Transverse colon (tissue), 4 donors: Measurements from ENCODE around the gene RSPH4A. TPM values are rescaled to one million over a fixed set of nuclear protein-coding genes. Genes with fewer than 3 reads are reported as not detected.
A peak's percentile ranks its signal among the peaks of the same experiment; 100 is the strongest.

Experiments
- DNase-seq: peaks from one replicate; pipeline ENCODE4 v3.0.0-alpha.2; 2019
- H3K27ac ChIP-seq, 4 donors: fragments of 200-600 bp; sonication (generic); 2 replicates each; pipeline ENCODE4 v1.5.1; 2016 to 2018; ENCODE audit warnings: inconsistent platforms in 4 of 4
- H3K27me3 ChIP-seq: fragments of 200-600 bp; sonication (generic); 2 replicates; pipeline ENCODE4 v1.5.1; 2017; ENCODE audit warnings: inconsistent platforms
- H3K36me3 ChIP-seq, 4 donors: fragments of 200-600 bp; sonication (generic); 2 replicates each; pipeline ENCODE4 v1.5.1; 2017 to 2019; ENCODE audit warnings: inconsistent platforms in 4 of 4
- H3K4me1 ChIP-seq, 4 donors: fragments of 200-600 bp; sonication (generic); 2 replicates each; pipeline ENCODE4 v1.5.1; 2017 to 2020; ENCODE audit warnings: inconsistent platforms in 4 of 4
- H3K4me3 ChIP-seq, 4 donors: fragments of 200-600 bp; sonication (generic); 1 replicate in 1 of 4; 2 replicates in 3 of 4; pipeline versions ENCODE4 v1.5.1 to v1.6.1; 2017 to 2019; ENCODE audit warnings: inconsistent platforms in 4 of 4
- H3K9me3 ChIP-seq, 2 donors: fragments of 200-600 bp; sonication (generic); 2 replicates each; pipeline ENCODE4 v1.5.1; 2017 to 2019; ENCODE audit warnings: inconsistent platforms in 2 of 2
- EP300 ChIP-seq: sonication (generic); formaldehyde crosslinking; IDR thresholded peaks from one replicate; pipeline ENCODE4 v1.6.1; 2017; ENCODE audit warnings: antibody characterized with exemption, low read depth
- POLR2A ChIP-seq: fragments of 450-650 bp; IDR thresholded peaks from one replicate; pipeline ENCODE4 v1.6.1; 2016; ENCODE audit warnings: antibody characterized with exemption, mild to moderate bottlenecking, moderate library complexity
- POLR2AphosphoS5 ChIP-seq, 3 donors: sonication (generic); formaldehyde crosslinking; IDR thresholded peaks; one replicate each; pipeline ENCODE4 v1.6.1; 2016; ENCODE audit warnings: antibody characterized with exemption in 3 of 3
- WGBS, 2 donors: methylation state at CpG; one replicate each; pipeline ENCODE4 v1.1.5; 2018; ENCODE audit warnings: low coverage in 1 of 2; 5-methylcytosine and 5-hydroxymethylcytosine counted together
- in situ Hi-C, 4 donors: fragments of 200-750 bp; cut with MboI; loops; one replicate each; pipeline versions ENCODE4 v1.15.0 to v1.15.1; 2017; ENCODE audit warnings: low sequenced_read_pairs in 3 of 4, low pct_ligation_motif_present in 1 of 4, low pct_unique_long_range_greater_than_20kb in 1 of 4
- intact Hi-C: fragments of 100-400 bp; cut with DNase I; formaldehyde crosslinking; loops from one replicate; pipeline ENCODE4 v1.15.1; 2023; ENCODE audit warnings: low total_unique reads
- total RNA-seq, 4 donors: library from RNA; depleted of rRNA; stranded (reverse); fragments of >200 nt; gene quantifications; one replicate each; pipeline ENCODE4 v1.1.0, GENCODE V29; 2016
- TF ChIP-seq, protein P1 (sequence below), 5 experiments: fragments of 200-600 bp in 3 of 5; fragments of 450-650 bp in 2 of 5; sonication (generic) in 3 of 5; IDR thresholded peaks; 1 replicate in 2 of 5; 2 replicates in 3 of 5; pipeline ENCODE4 v1.5.1; 2016 to 2017; ENCODE audit warnings: antibody characterized with exemption in 5 of 5, inconsistent platforms in 3 of 5, mild to moderate bottlenecking in 2 of 5, moderate library complexity in 1 of 5

The RSPH4A gene
- total RNA-seq, 4 donors from 2014 or later = 0.32 to 0.55 TPM; not detected in 2

DNA sequence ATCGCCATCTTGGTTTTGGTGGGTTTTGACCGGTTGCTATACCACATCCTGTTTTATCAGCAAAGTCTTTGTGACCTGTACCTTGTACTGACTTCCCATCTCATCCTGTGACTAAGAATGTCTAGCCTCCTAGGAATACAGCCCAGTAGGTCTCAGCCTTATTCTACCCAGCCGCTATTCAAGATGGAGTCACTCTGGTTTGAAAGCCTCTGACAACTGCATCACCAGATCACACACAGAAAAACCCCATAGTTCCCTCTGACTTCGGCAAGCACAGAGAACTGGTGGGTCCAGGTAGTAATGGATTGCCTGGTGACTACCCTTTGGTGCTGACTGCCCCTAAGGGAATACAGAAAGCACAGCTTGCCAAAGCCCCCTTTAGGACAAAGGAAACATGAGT, 10.3 kb upstream of the RSPH4A start:
- 94 to 100% methylated on average over 2 to 4 of the region's 4 CpGs for whole genome bisulfite sequencing, 2 donors
- no peaks in the 10 kb centered on the region for H3K27me3 ChIP-seq
- intact Hi-C loops (no loop called here), in situ Hi-C loops (no loop called here)
- DNase-seq = no peak
- no peaks in the 10 kb centered on the region for H3K36me3 ChIP-seq
- H3K4me1 ChIP-seq = no peaks in the 10 kb centered on the region
- no peaks in the 10 kb centered on the region for H3K9me3 ChIP-seq
- TF ChIP-seq POLR2AphosphoS5 (IDR thresholded peaks at IDR 0.05) (no peak), EP300 (no peak), POLR2A (no peak)
- TF ChIP-seq, protein P1, sequence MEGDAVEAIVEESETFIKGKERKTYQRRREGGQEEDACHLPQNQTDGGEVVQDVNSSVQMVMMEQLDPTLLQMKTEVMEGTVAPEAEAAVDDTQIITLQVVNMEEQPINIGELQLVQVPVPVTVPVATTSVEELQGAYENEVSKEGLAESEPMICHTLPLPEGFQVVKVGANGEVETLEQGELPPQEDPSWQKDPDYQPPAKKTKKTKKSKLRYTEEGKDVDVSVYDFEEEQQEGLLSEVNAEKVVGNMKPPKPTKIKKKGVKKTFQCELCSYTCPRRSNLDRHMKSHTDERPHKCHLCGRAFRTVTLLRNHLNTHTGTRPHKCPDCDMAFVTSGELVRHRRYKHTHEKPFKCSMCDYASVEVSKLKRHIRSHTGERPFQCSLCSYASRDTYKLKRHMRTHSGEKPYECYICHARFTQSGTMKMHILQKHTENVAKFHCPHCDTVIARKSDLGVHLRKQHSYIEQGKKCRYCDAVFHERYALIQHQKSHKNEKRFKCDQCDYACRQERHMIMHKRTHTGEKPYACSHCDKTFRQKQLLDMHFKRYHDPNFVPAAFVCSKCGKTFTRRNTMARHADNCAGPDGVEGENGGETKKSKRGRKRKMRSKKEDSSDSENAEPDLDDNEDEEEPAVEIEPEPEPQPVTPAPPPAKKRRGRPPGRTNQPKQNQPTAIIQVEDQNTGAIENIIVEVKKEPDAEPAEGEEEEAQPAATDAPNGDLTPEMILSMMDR (IDR thresholded peaks at IDR 0.05) = no peak
- no peak overlapping the region for H3K27ac ChIP-seq
- H3K4me3 ChIP-seq = no peak overlapping the region

DNA sequence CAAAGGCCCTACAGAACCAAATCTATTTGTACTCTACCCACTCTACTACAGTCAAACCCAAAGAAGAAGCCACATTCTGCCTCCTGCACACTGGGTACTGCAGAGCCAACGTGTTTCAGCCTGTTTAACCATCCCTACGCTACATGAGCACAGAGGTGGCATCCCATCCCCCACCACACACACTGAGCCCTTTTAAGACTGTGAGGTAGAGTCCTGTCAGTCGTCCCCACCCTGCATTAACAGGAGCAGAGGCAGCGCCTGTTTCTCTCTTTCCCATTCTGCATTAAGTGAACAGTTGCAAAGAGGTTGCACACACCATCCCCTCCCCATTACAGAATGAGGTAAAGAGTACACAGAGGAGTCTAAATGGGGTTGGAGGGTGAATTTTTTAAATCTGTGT, 5.2 kb upstream of the RSPH4A start:
- TF ChIP-seq POLR2AphosphoS5 (IDR thresholded peaks at IDR 0.05) (no peak), POLR2A (no peak), EP300 (no peak)
- TF ChIP-seq, protein P1 (IDR thresholded peaks at IDR 0.05) = no peak
- in situ Hi-C loops = no loop called here
- WGBS, 2 donors = 58 to 77% methylated on average over 4 of the region's 4 CpGs

DNA sequence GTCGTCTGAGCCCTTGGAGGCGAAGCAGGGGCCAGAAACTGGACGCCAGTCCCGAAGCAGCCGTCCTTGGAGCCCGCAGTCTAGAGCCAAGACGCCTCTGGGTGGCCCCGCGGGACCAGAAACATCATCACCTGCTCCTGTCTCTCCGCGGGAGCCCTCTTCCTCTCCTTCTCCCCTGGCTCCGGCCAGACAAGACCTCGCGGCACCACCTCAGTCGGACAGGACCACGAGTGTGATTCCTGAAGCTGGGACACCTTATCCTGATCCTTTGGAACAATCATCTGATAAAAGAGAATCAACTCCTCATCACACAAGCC, 416 bp downstream of the RSPH4A start:
- Histone ChIP-seq H3K36me3 (no peaks in the 10 kb centered on the region), H3K9me3 (no peaks in the 10 kb centered on the region), H3K4me3 (peak overlapping the region; percentile 33 to 55 (median 37)), H3K4me1 (peaks cover 0 to 13% (median 9%) of the 10 kb centered on the region in 4 donors), H3K27ac (peak overlapping the region in 1 of 4 donors; percentile 36), H3K27me3 (no peaks in the 10 kb centered on the region)
- WGBS, 2 donors = 0 to 1% methylated on average over 1 to 16 of the region's 16 CpGs
- TF ChIP-seq EP300 (no peak), POLR2A (no peak)
- TF ChIP-seq, protein P1 (IDR thresholded peaks at IDR 0.05) = no peak
- intact Hi-C loops (no loop called here), in situ Hi-C loops (no loop called here)
- DNase-seq = peak; percentile 9

More for the DNA sequence above, 5.2 kb upstream of the RSPH4A start:
- Histone ChIP-seq H3K4me3 (no peak overlapping the region), H3K27me3 (no peaks in the 10 kb centered on the region), H3K9me3 (no peaks in the 10 kb centered on the region), H3K27ac (no peak overlapping the region), H3K4me1 (peaks cover 0 to 5% (median 2%) of the 10 kb centered on the region in 4 donors), H3K36me3 (no peaks in the 10 kb centered on the region)
- intact Hi-C loops = no loop called here
- DNase-seq = no peak

DNA sequence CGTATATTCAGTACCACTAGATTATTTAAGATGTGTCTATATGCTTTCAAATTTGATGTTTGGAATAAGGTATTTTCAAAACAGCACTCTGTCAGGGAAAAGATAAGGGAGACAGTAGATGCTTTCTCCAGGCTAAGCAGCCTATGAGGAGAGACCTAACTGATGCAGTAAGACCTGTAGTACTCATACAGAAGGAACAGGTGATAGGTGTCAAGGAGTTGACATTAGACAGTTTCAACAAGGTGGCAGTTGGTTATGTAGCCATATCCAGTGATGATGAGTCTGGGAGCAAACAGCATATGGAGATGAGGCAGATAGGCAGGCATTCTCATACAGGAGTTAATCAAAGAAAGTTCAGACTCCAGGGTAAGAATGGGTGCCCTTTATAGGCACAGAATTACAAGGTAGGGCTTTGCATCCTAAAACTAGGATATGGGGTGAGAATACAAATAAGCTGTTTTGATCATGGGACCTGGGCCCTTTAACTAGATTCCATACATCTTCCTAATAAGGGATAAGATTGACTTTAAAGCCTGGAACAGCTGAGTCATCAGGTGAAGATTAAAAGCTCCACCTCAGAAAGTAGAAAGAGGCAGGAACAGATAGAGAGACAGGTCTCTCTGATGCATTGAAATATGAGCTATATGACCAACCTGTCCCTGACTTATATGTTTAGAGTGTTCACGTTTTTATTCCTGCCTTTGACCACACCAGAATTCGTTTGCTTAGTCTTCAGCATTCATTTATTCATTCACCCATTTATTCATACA, 7.9 kb downstream of the RSPH4A start:
- no peak for DNase-seq
- Histone ChIP-seq H3K4me3 (no peak overlapping the region), H3K27me3 (no peaks in the 10 kb centered on the region), H3K9me3 (no peaks in the 10 kb centered on the region), H3K27ac (no peak overlapping the region), H3K4me1 (no peaks in the 10 kb centered on the region), H3K36me3 (no peaks in the 10 kb centered on the region)
- in situ Hi-C loops = no loop called here
- WGBS, 2 donors = 57 to 63% methylated on average over 3 of the region's 3 CpGs
- TF ChIP-seq EP300 (no peak), POLR2A (no peak), POLR2AphosphoS5 (IDR thresholded peaks at IDR 0.05) (no peak)
- TF ChIP-seq, protein P1 (IDR thresholded peaks at IDR 0.05) = no peak
- intact Hi-C loops = no loop called here
